ENCODE measurements around the gene FHIT.

The FHIT gene

DNA sequence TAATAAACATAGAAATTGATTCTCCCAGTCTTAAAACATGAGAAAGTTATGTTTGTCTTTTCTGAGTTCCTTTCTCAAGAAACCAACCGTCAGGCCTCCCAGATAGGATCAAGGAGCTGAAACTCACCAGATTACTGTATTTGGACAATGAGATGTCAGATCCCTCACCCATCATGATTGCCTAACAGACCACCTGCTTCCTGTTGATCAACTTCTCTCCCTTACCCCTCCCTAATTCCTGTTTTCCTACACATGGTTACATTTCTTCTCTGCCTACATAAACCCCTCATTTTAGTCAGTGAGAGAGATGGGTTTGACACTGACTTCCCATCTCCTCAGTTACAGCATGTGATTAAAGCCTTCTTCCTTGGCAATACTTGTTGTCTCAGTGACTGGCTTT lies 917.5 kb downstream of the FHIT start:
- DNase-seq (ENCODE audit: low read depth in 2 of 2): no peak

DNA sequence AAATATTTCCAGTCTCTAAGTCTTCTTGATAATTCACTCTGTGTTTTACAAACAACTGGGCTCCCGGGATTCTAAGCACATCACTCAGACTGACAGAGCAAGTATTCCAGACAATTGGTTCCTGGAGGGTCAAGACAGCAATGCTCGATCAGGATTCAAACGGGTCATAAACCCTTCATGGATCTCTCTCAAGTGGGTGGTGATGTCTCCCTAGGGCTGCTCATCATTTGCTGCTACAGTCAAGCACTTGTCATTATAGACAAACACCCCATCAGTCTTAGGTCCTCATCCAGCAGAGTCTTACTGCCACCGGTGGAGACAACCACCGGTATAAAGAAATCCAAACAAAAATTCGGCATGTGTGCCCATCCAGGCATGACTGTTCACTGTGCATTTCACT lies 921.1 kb downstream of the FHIT start:
- DNase-seq (ENCODE audit: low read depth in 2 of 2): no peak

DNA sequence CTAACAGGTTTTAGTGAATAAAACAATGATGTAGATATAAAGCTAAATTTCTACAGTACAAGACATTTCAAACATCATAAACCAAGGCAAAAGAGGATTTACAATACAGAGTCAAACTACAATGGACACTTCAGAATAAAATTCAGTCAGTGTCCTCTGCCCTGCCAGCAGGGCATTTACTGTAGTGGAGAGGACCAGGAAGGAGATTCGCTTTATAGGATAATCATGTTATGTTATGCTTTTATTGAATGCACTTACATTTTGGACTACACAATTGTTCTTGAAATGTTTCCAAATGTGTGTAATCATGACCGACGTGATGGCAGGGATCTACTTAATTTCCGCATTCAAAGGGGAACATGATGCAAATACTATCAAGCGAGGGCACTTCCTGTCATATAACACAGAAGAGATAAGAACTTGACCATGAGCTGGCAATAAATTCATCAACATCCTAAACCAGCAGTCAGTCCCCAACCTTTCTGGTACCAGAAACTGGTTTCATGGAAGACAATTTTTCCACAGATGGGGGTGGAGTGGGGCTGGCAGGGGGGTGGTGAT lies 925.6 kb downstream of the FHIT start:
- no peak for DNase-seq (ENCODE audit: low read depth in 2 of 2)

DNA sequence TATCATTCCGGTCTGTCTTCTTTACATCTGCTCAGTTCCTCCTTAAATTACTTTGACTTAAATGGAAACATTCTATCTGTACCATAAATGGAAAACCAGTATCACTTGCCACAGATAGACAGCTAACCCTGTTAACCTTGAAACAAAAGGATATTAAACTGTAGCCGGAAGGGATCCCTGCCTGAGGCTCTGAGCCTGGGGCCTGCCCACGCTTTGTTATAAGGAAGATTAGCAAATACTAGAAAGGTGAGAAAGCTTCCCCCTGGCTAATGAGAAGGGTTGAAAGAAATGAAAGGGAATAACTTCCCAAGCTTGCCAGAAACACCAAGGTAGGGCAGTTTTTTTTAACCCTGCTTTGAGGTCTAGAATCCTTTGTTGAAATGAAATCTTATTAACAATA lies 927.6 kb downstream of the FHIT start:
- DNase-seq (ENCODE audit: low read depth in 2 of 2): no peak

DNA sequence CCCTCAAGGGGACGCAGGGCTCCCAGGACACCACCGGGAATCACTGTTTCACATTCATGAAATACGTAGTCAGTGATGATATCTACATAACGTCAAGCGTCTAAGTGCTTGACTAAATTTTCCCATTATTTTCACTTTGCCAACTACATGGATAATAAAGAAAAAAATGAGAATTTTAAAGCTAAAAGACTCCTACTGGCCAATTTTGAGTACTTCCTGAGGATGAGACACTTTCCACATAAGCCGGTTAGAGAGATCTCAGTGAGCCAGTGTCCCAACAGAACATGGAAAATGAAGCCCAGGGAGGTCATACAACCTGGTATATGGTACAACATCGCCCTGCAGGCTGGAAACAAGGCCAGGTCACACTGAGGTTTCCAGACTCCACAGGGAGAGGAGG lies 928.1 kb downstream of the FHIT start:
- DNase-seq (ENCODE audit: low read depth in 2 of 2): no peak

DNA sequence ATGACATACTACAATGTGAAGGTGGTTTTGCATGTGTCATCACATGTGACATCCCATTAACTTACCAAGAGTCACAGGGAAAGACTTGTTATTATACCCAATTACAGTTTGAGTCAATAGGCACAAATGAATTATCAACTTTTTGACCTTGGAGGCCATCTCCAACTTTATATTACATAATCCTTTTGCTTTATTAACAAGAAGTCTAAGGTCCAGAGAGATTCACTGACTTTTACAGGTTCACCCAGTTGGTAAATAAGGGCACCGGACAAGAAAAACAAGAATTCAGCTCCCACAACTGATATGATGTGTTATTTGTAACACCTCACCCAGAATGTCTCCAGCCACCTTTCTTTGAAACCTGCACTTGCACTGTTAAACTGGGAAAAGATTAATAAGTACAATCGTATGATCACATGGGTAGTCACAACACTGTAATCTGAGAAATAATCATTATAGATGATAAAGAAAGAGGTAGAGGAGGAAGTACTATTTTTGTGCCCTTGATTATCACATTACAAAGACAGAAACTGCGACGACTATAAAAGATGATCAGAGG lies 928.9 kb downstream of the FHIT start:
- DNase-seq (ENCODE audit: low read depth in 2 of 2): no peak

DNA sequence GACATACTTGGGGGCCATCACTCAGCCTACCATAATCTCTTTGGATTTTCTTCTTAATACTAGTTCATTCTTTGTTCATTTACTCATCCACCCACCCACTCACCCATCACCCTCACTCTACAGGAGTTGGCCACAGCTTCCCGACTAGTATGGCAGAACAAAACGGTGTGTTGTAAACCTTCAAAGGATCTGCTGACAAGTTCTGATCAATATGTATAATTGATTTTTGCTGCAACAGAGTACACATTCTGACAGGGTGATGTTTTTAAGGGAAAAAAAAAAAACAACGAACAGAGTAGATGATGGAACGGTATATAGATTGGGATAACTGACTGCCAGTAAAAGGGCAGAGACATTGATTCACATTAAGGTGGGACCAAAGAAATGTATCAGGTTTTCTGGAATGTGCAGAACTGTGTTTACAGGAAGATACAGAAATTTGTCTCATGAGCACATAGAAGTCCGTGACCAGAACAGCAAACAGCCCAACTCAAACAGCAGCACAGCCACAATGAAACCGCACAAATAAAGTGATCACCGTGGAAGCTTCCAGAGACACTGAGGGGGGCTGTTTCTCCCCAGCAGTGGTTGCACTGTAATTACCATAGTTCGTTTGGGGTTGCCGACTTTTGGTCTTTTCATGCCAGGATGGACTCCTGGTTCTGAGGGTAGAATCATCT lies 931.9 kb downstream of the FHIT start:
- no peak for DNase-seq (ENCODE audit: low read depth in 2 of 2)

DNA sequence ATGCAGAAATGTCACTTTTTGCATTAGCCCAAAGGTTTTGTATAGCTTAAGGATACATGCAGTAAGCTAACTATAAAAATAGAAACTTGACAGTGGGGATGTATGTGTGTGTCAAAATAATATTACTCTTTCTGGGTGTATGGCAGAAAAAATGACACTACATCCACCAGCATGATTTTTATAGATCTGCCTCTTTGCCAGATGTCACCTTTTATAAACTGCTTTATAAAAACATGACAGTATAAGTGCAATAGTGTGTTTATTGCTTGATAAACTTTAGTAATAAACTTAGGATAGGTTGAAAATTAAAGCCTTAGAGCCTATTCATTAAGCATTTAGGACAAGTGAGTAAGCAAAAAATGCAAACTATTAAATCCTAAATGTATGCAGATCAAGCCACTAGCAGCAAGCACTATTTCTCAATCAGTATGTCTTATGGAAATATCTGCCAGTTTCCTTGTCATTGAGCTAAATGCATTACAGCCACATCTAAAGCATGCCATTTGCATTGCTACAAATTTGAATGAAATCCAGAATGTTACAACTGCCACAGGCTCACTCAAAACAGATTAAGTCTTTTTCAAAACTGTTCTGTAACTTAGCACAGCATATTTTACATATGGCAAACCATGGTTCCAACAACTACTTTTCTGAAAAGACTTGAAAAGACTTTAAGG lies 935.0 kb downstream of the FHIT start:
- no peak for DNase-seq (ENCODE audit: low read depth in 2 of 2)

DNA sequence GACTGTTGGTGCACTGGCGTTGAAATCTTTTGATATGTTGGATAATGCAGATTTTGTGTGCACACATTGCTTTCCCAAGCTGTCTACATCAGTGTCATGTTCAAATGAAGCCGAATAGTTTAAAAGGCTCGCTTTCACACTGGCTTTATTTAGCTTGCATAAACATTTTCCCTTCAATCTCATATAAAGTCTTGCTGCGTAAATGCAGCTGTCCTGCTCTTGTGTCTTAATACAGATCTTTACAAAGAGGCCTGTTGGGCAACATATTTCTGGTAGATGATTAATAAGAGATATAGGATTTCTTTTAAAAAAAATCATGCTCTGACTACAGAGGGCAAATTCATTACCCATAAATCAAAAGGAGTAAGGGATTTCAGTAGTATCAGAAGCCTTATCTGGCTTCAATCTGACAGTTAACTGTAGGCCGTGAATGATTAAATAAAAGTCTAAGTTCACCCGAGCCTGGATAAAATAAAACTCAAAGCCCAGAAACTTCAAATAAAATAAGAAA lies 937.2 kb downstream of the FHIT start:
- no peak for DNase-seq (ENCODE audit: low read depth in 2 of 2)

DNA sequence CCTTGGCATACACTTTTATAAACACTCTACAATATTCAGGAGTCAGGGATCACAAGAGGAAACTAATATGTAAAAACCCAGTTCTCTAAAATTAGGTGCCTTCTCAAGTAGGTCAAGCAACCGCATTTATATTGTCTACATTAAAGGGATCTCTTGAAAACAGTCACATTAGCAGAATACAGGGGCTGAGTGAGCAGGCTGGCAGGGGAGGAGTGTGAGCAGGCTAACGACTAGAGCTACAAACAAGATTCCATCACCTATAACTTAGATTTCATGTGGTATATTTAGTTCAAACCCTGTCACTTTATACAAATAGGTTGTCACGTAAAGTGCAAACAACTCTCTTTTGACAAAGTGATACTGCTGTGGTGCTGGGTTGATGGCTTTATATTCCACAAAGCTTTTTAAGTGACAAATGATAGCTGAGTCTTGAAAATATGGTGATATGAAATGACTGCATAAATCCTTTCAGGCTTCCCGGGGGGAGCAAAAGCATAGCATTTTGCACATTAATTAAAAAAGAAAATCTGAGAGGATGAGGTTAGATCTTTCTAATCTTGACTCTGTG lies 937.9 kb downstream of the FHIT start:
- no peak for DNase-seq (ENCODE audit: low read depth in 2 of 2)

DNA sequence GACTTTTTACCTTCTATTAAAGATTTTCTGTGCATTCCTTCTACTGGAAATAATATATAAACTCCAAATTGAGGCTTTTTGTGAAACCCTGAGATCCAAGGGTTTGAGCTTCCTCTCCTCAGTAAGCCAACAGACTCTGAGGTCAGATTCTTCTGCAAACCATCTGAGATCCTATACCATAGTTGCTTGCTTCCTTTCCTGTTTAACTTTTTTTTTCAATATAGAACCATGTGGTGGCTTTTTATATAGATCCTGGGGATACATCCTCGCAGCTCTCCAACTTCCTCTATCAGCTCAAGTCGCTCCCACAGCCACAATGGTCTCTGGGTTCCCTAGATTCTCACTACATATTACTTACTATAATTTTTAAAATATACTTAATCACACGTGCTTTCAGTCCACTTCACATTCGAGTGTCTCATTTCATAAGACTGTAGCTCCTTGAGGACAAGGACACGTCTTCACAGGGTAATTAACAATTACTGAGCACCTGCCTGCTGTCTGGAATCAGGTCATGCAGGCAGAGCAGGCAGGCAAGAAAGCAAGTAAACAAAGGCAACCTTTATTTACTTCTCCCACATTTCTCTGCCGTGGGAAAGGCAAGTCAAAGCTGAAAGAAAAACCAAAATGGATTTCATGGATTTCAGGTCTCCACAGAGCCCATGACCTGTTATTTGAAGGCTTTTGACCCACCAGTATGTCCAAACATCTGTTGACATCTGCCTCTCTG lies 941.5 kb downstream of the FHIT start:
- DNase-seq (ENCODE audit: low read depth in 2 of 2): no peak

DNA sequence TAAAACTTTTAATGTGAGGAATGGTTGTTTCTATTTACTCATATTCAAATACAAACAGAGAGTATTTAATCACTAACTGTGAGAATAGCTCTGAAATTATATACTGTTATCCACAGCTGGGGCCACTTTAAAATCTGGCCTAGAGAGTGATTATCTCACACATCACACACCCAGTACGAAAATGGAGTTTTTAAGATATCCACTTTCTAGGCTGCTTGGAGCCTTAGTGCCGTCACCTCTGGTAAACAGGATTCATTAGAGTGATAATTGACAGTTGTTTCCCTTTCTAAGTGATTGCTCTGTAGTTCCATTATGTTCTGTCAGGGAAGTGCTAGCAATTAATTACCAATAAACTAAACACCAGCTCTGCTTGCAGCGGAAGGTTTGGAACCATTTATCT lies 942.4 kb downstream of the FHIT start:
- DNase-seq (ENCODE audit: low read depth in 2 of 2): no peak

DNA sequence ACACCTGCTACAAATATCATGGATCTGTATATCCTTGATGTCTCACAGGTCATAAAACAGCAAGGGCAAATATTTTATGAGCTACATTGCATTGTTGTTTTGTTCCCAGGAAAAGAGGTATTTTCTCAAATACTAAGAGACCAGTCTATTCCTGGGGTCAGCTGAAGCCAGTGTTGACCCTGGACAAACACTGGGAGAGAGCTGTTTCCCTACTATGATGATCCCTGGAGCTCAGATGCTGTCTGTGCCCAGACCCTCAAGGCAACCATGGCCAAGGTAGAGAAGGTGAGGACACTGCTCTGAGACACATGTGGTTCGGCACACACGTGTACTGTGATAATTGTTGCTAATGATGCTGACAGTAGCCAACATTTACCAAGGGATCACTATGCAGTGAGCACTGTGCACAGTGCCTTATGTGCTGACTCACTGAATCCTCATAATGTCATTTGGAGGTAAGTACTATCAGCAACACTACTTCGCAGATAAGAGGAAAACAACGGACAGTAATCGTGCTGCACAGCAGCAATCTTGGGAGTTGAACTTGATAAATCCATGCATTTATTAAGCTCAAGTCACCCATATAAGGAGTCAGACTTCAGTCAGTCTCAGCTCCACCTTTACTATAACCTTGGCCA lies 943.6 kb downstream of the FHIT start:
- DNase-seq (ENCODE audit: low read depth in 2 of 2): no peak

DNA sequence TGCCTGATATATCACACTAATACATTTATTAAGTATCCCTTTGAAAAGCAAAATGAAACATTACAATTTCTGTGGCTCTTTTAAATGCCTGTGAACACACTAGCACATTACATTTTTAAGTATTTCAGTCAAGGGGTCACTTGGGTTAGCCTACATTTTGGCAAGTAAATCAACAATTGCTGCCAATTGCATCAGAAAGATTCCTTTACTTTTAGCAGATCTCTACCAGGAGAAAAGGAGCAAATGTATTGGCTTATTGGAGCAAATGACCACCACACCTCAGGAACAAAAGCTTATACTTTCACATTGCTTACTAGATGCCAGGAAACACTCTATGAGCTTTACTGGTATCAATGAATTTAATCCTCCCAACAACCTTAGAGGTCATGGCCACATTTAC lies 947.1 kb downstream of the FHIT start:
- no peak for DNase-seq (ENCODE audit: low read depth in 2 of 2)

DNA sequence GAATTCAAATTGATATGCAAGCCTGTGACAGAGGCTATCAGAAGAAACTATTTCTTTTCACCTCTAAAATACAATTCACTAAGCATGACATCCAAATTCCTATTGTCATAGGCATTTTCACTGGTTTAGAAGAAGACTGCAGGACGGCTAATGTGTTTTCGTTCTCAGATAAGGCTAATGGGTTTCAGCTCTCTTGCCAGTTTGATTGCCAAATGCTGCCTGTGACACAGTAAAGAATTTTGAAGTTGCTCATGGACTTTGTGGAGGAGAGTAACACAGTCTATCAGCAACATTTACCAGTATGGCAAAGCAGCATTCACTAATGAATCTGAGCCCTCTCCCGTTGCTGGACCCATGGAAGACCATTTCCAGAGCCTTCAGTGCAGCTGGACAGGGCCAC lies 948.1 kb downstream of the FHIT start:
- no peak for DNase-seq (ENCODE audit: low read depth in 2 of 2)

DNA sequence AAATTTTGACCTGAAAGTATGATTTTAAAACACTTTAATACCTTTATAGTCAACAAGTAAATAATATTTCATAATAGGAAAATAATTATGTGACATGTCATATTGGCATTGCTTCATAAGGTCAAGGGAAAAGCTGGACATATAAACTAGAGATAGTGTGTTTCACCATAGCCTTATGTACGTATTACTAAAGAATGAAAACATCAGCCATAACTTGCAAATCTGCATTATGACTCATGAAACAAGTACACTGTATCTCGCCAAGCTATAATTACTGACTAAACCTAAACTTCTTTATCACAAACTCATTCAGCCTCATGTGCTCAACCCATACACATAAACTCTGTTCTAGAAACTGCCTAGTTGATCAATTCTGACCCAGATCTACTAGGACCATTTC lies 950.1 kb downstream of the FHIT start:
- DNase-seq (ENCODE audit: low read depth in 2 of 2): no peak

DNA sequence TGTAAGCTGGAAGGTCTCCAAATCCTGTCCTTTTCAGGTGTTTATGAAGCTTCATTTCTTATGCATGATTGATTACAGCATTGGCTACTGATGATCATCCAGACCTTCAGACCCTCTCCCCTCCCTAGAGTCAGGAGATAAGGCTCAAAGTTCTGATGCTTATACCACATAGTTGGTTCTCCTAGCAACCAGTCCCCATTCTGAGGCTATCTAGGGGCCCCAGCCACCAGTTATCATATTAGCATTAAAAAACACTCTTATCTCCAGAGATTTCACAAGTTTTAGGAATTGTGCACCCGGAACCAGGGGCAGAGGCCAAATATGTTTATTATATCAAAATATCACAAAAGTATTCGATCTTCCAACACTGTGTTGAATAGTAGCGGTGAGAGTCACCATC lies 953.1 kb downstream of the FHIT start:
- no peak for DNase-seq (ENCODE audit: low read depth in 2 of 2)

DNA sequence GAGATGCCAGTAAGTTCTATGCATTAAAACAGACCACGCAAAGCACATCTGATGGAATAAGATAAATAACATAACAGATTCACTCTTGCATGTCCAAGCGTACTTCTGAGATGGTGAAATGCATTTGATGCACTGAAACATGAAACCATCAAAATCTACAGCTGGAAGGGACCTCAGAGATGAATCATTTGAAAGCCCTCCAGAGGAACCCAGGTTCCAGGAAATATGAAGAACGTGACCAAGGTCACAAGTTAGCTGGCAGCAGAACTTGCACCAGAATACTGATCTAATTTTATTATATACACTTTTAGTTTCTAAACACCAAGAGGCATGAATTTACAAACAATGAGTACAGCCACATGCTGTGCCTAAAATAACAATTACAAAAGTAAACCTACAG lies 957.1 kb downstream of the FHIT start:
- DNase-seq (ENCODE audit: low read depth in 2 of 2): no peak

DNA sequence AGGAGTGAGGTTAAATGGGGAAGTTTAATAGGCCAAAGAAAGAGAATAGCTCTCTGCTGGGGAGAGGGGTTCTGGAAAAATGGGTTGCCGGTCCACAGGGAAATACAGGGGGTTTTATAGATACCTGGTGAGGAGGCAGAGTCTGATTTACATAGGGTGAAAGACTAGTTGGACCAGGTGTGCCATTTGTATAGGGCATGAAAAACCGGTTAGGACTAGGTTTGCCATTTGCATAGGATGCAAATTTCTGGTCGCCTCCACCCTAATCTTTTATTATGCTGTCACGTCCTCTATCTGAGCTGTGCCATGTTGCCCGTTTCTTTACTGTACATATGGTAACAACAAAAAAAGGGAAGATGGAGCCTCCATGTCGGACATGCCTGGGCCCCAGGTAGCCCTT lies 960.1 kb downstream of the FHIT start:
- no peak for DNase-seq (ENCODE audit: low read depth in 2 of 2)

DNA sequence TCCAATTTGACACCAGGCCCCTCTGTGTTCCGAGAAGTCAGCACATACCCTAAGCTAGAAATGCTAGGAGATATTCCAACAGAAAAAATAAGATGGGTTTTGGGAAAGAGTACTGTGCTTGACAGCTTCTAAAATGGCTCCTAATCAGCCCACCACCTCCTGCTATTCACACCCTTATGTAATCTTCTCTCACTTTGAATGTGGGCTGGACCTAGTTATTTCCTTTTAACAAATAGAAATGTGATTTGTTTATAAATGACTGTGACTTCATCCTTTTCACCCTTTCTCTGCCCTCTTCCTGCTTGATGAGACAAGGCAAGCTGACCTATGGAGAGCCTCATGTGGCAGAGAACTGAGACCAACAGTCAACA lies 961.1 kb downstream of the FHIT start:
- no peak for DNase-seq (ENCODE audit: low read depth in 2 of 2)

DNA sequence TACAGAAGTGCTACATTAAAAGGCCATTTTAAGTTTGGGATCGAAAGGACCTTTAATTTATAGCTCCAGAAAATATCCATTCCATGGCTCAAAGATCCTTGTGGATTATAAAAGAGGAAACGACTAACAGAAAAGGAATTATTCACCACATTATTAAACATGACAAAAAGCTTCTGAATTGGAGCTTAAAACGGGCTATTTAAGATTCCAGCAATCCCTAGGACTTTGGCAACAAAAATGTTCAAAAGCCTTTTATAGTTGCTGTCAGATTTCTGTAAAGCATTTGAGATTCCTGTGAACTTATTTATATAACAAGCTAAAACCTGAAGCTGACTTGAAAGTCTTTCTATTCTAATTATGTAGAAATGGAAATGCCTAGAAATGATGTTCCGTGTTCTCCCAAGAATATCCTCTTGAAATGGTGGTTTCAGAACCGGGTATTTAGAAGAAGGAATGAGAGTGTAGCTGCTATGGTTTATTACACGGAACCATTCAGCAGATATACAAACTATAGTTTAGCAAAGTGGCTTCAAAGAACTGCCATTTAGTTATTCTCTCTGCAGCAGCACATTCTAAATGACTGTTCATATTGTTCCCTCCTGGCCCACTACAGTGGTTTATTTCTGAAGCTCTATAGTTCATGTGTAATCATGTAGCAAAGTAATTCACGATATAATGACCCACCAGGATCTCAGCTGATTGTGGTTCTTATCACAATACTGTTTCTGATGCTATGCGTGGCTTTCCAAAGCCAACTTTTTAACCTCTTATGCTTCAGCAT lies 961.7 kb downstream of the FHIT start:
- DNase-seq (ENCODE audit: low read depth in 2 of 2): no peak

Measured in stimulated activated CD8-positive, alpha-beta memory T cell treated with anti-CD3 and anti-CD28 coated beads, Interleukin-2, amount 100 ng/mL, for 1 hour (primary cell).